DOHH2 (cell line): ENCODE results near the gene LGALS8.

Source experiments
- H3F3A ChIP-seq: fragments of 200-600 bp; sonication (generic), shearing (Covaris generic); 2 replicates; pipeline ENCODE4 v1.6.0; 2016; ENCODE audit warnings: antibody characterized with exemption, mild to moderate bottlenecking; ENCODE audit not compliant: control insufficient read depth, insufficient read depth
- H3K27ac ChIP-seq: fragments of 200-600 bp; sonication (generic); 2 replicates; pipeline ENCODE4 v1.5.1; 2014; ENCODE audit warnings: low read depth, mild to moderate bottlenecking, low read length, moderate library complexity
- H3K27me3 ChIP-seq: fragments of 200-600 bp; sonication (generic); 2 replicates; pipeline ENCODE4 v1.6.1; 2014; ENCODE audit warnings: mild to moderate bottlenecking, low read length, mixed read lengths; ENCODE audit not compliant: control insufficient read depth
- H3K36me3 ChIP-seq: fragments of 200-600 bp; sonication (generic); 2 replicates; pipeline ENCODE4 v1.6.1; 2014; ENCODE audit warnings: mild to moderate bottlenecking, low read length, moderate library complexity, mixed read lengths; ENCODE audit not compliant: control insufficient read depth
- H3K4me1 ChIP-seq: fragments of 200-600 bp; sonication (generic); 2 replicates; pipeline ENCODE4 v1.6.1; 2014; ENCODE audit warnings: mild to moderate bottlenecking, low read length, mixed read lengths; ENCODE audit not compliant: control insufficient read depth
- H3K4me2 ChIP-seq: fragments of 200-600 bp; sonication (generic); 2 replicates; pipeline ENCODE4 v1.6.0; 2014; ENCODE audit warnings: mild to moderate bottlenecking, low read length, moderate library complexity
- H3K4me3 ChIP-seq: fragments of 200-600 bp; sonication (generic); 2 replicates; pipeline ENCODE4 v1.5.1; 2014; ENCODE audit warnings: mild to moderate bottlenecking, low read length, mixed read lengths
- H3K79me2 ChIP-seq: fragments of 200-600 bp; sonication (generic); 2 replicates; pipeline ENCODE4 v1.6.1; 2014; ENCODE audit warnings: mild to moderate bottlenecking, low read length, mixed read lengths; ENCODE audit not compliant: control insufficient read depth
- H3K9me2 ChIP-seq: fragments of 200-600 bp; sonication (generic); replicated peaks from 2 replicates; pipeline ENCODE4 v1.6.1; 2014; ENCODE audit warnings: mild to moderate bottlenecking, low read length, mixed read lengths; ENCODE audit not compliant: control insufficient read depth
- H3K9me3 ChIP-seq: fragments of 200-600 bp; sonication (generic); 2 replicates; pipeline ENCODE4 v1.6.1; 2014; ENCODE audit warnings: antibody characterized with exemption, low read length, mixed read lengths; ENCODE audit not compliant: control insufficient read depth, insufficient read depth
- H4K20me1 ChIP-seq: fragments of 200-600 bp; sonication (generic); 2 replicates; pipeline ENCODE4 v1.6.0; 2014; ENCODE audit warnings: low read depth, mild to moderate bottlenecking, antibody characterized with exemption, low read length, moderate library complexity; ENCODE audit not compliant: control insufficient read depth, insufficient read depth
- CTCF ChIP-seq: fragments of 200-600 bp; sonication (generic); IDR thresholded peaks from one replicate; pipeline ENCODE4 v1.5.1; 2014; ENCODE audit warnings: antibody characterized with exemption, mild to moderate bottlenecking, low read depth, low read length; ENCODE audit not compliant: poor library complexity, severe bottlenecking
- EZH2phosphoT487 ChIP-seq: fragments of 200-600 bp; sonication (generic); IDR thresholded peaks from 2 replicates; pipeline ENCODE4 v1.6.1; 2017; ENCODE audit warnings: borderline replicate concordance, mild to moderate bottlenecking, antibody characterized with exemption, low read length, moderate library complexity, mixed read lengths

The LGALS8 gene

DNA sequence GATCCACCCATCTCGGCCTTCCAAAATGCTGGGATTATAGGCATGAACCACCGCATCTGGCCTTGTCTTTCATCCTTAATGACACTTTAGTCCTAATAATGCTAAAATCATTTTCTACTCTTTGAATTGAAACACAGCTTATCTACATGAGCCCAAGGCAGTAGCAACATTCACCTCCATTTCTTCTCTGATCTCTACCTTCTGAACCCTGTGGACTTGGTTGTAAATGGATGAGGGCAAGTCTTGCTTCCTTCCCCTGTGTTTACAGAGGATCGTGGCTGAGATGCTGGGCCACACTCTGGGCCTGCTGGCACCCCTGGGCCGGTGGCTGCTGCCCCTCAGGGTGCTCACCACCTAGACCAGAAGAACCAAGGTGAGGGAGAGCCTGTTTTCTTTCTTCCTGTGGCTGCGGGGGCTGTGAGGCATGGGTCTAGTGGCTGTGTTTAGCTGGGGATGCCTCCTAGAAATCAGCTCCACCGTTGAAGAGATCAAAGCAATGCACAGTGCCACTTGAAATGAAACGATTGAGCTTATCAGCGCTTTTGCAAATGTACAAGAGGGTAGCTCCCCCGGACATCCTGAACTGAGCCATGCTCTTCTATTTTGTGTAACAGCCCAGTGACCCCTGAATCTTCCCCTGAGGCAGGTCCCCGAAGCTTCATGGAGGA is 32.2 kb upstream of the LGALS8 start:
- H3K4me1 ChIP-seq: no peaks in the 10 kb centered on the region
- H3K4me2 ChIP-seq: no peak overlapping the region

GRCh38 chr1:236492378-236492777 is 31.4 kb upstream of the LGALS8 start:
- H3K4me1 ChIP-seq: no peaks in the 10 kb centered on the region
- H3K9me3 ChIP-seq: no peaks in the 10 kb centered on the region
- no peak overlapping the region for H3K27ac ChIP-seq
- TF ChIP-seq EZH2phosphoT487: no peak
- H3K79me2 ChIP-seq: no peaks in the 10 kb centered on the region
- no peaks in the 10 kb centered on the region for H3F3A ChIP-seq
- H3K4me3 ChIP-seq: no peak overlapping the region
- no peaks in the 10 kb centered on the region for H4K20me1 ChIP-seq
- H3K9me2 ChIP-seq: no peaks in the 10 kb centered on the region
- H3K36me3 ChIP-seq: no peaks in the 10 kb centered on the region
- peaks cover 9% of the 10 kb centered on the region; the same call in 1 of the 2 replicates for H3K27me3 ChIP-seq
- H3K4me2 ChIP-seq: no peak overlapping the region

More for the DNA sequence above, 32.2 kb upstream of the LGALS8 start:
- Histone ChIP-seq H3K9me2 (no peaks in the 10 kb centered on the region), H4K20me1 (no peaks in the 10 kb centered on the region), H3K27ac (no peak overlapping the region), H3K9me3 (no peaks in the 10 kb centered on the region), H3K4me3 (no peak overlapping the region), H3K27me3 (peaks cover 9% of the 10 kb centered on the region; the same call in 1 of the 2 replicates), H3K36me3 (no peaks in the 10 kb centered on the region), H3F3A (no peaks in the 10 kb centered on the region), H3K79me2 (no peaks in the 10 kb centered on the region)
- TF ChIP-seq EZH2phosphoT487 (no peak), CTCF (no peak)

DNA sequence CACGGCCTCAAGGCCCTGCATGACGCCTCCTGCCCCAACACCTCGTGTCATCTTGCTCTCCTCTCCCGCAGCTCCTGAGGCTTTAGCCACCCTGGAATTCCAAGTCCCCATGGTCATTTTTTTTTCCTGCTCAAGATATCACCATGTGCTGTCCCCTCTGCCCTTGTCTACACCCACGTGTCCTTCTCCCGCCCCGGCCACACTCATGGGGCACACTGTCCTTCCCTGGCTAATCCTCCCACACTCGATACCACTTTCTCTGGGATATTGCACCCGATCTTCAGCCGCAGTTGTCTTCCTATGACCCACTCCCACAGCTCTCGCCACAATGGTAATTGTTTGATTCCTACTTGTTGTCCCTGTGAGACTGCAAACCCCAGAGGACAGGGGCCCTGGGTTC is 29.7 kb upstream of the LGALS8 start:
- H3K4me1 ChIP-seq: no peaks in the 10 kb centered on the region

More for the DNA sequence above, 29.7 kb upstream of the LGALS8 start:
- Histone ChIP-seq H3F3A (no peaks in the 10 kb centered on the region), H4K20me1 (no peaks in the 10 kb centered on the region), H3K27ac (no peak overlapping the region), H3K27me3 (peaks cover 9% of the 10 kb centered on the region; the same call in 1 of the 2 replicates), H3K9me3 (no peaks in the 10 kb centered on the region), H3K36me3 (no peaks in the 10 kb centered on the region), H3K9me2 (no peaks in the 10 kb centered on the region), H3K4me2 (no peak overlapping the region), H3K4me3 (no peak overlapping the region), H3K79me2 (no peaks in the 10 kb centered on the region)
- TF ChIP-seq CTCF (no peak), EZH2phosphoT487 (no peak)
